ENCODE measurements around the gene NCOA1. TPM values are rescaled to one million over a fixed set of nuclear protein-coding genes. Genes with fewer than 3 reads are reported as not detected.

NCOA1 gene
- total RNA-seq, 2 donors from 2014 or later, result 34.9 to 58.3 TPM

GRCh38 chr2:24787532-24787931, 296.5 kb downstream of the NCOA1 start:
- H3K9me3 ChIP-seq, result no peaks in the 10 kb centered on the region

GRCh38 chr2:24788816-24789215, 297.8 kb downstream of the NCOA1 start:
- no peak for TF ChIP-seq CTCF (IDR thresholded peaks at IDR 0.05)
- H3K4me3 ChIP-seq, result no peak overlapping the region
- H3K9me3 ChIP-seq, result no peaks in the 10 kb centered on the region
- DNase-seq (ENCODE audit: low spot score) (no peak), ATAC-seq (ENCODE audit: insufficient number of reproducible peaks, low FRiP score, low read depth) (no peak)
- peaks cover 6 to 12% of the 10 kb centered on the region in 2 donors for H3K4me1 ChIP-seq (ENCODE audit: control insufficient read depth in 1 of 2, low read depth in 2 of 2)
- H3K27ac ChIP-seq, result no peak overlapping the region
- no peaks in the 10 kb centered on the region for H3K27me3 ChIP-seq (replicated peaks; ENCODE audit: insufficient read depth)
- no peaks in the 10 kb centered on the region for H3K36me3 ChIP-seq

More at GRCh38 chr2:24787532-24787931, 296.5 kb downstream of the NCOA1 start:
- Histone ChIP-seq H3K4me1 (ENCODE audit: control insufficient read depth in 1 of 2, low read depth in 2 of 2) (peaks cover 4 to 6% of the 10 kb centered on the region in 2 donors), H3K27me3 (replicated peaks; ENCODE audit: insufficient read depth) (no peaks in the 10 kb centered on the region), H3K27ac (no peak overlapping the region), H3K36me3 (no peaks in the 10 kb centered on the region), H3K4me3 (no peak overlapping the region)
- no peak for DNase-seq (ENCODE audit: low spot score)
- ATAC-seq (ENCODE audit: insufficient number of reproducible peaks, low FRiP score, low read depth), result no peak
- no peak for TF ChIP-seq CTCF (IDR thresholded peaks at IDR 0.05)

GRCh38 chr2:24791452-24791851, 300.4 kb downstream of the NCOA1 start:
- Histone ChIP-seq H3K9me3 (no peaks in the 10 kb centered on the region), H3K27ac (no peak overlapping the region), H3K27me3 (replicated peaks; ENCODE audit: insufficient read depth) (no peaks in the 10 kb centered on the region), H3K36me3 (no peaks in the 10 kb centered on the region), H3K4me3 (no peak overlapping the region), H3K4me1 (ENCODE audit: control insufficient read depth in 1 of 2, low read depth in 2 of 2) (peaks cover 8 to 16% of the 10 kb centered on the region in 2 donors)
- DNase-seq (ENCODE audit: low spot score) (no peak), ATAC-seq (ENCODE audit: insufficient number of reproducible peaks, low FRiP score, low read depth) (no peak)
- no peak for TF ChIP-seq CTCF (IDR thresholded peaks at IDR 0.05)

GRCh38 chr2:24792542-24792873, 301.5 kb downstream of the NCOA1 start:
- H3K4me3 ChIP-seq, result peak overlapping the region; percentile 98
- peaks cover 8 to 16% of the 10 kb centered on the region in 2 donors for H3K4me1 ChIP-seq (ENCODE audit: control insufficient read depth in 1 of 2, low read depth in 2 of 2)
- no peak for ATAC-seq (ENCODE audit: insufficient number of reproducible peaks, low FRiP score, low read depth)
- H3K27ac ChIP-seq, result peak overlapping the region; percentile 99
- H3K9me3 ChIP-seq, result no peaks in the 10 kb centered on the region
- no peak for DNase-seq (ENCODE audit: low spot score)
- H3K36me3 ChIP-seq, result no peaks in the 10 kb centered on the region
- no peaks in the 10 kb centered on the region for H3K27me3 ChIP-seq (replicated peaks; ENCODE audit: insufficient read depth)
- TF ChIP-seq CTCF (IDR thresholded peaks at IDR 0.05), result no peak

GRCh38 chr2:24792874-24793760, 302.1 kb downstream of the NCOA1 start, which contains the start of the genes CENPO and PTRHD1:
TSS of gene CENPO (plus strand) at chr2:24793425. CDS start at chr2:24793920, 495 bp downstream.
TSS of gene PTRHD1 (minus strand) at chr2:24793391. CDS start at chr2:24793377, 14 bp downstream.
- DNase-seq (ENCODE audit: low spot score) (peak; percentile 86), ATAC-seq (ENCODE audit: insufficient number of reproducible peaks, low FRiP score, low read depth) (peak; percentile 93)
- peaks cover 8 to 16% of the 10 kb centered on the region in 2 donors for H3K4me1 ChIP-seq (ENCODE audit: control insufficient read depth in 1 of 2, low read depth in 2 of 2)
- H3K36me3 ChIP-seq, result no peaks in the 10 kb centered on the region
- peak; percentile 50 for TF ChIP-seq CTCF (IDR thresholded peaks at IDR 0.05)
- no peaks in the 10 kb centered on the region for H3K27me3 ChIP-seq (replicated peaks; ENCODE audit: insufficient read depth)
- H3K4me3 ChIP-seq, result peak within 1 kb of the TSS; percentile 98
- H3K27ac ChIP-seq, result peak within 1 kb of the TSS; percentile 99
- no peaks in the 10 kb centered on the region for H3K9me3 ChIP-seq
